Measurements from ENCODE around the gene PRXL2C.
"Not testable (repeated sequence)": the region's sequence is repeated elsewhere in the genome, so short reads cannot be mapped to it uniquely, and the experiment has no call there.

PRXL2C gene

GRCh38 chr9:96655198-96655851, at the start of gene PRXL2C:
Gene PRXL2C (minus strand): TSS chr9:96655317. CDS start chr9:96655281, 36 bp downstream.
- Mint-ChIP-seq H3K4me3 (peak within 1 kb of the TSS; percentile 85), H3K36me3 (ENCODE audit: low read depth) (peaks cover 14% of the 10 kb centered on the region), H3K4me1 (ENCODE audit: low read depth) (peaks cover 19% of the 10 kb centered on the region), H3K9me3 (no peaks in the 10 kb centered on the region), H3K27me3 (no peaks in the 10 kb centered on the region), H3K27ac (peak within 1 kb of the TSS; percentile 91)
- DNase-seq: peak; percentile 86

GRCh38 chr9:96700721-96701375, 45.7 kb upstream of the PRXL2C start:
- not testable (repeated sequence) for H3K27ac Mint-ChIP-seq; H3K36me3 Mint-ChIP-seq (ENCODE audit: low read depth); DNase-seq; H3K4me1 Mint-ChIP-seq (ENCODE audit: low read depth); H3K27me3 Mint-ChIP-seq; H3K4me3 Mint-ChIP-seq
- peaks cover 36% of the 10 kb centered on the region for H3K9me3 Mint-ChIP-seq

- peaks cover 11% of the 10 kb centered on the region for H3K4me1 Mint-ChIP-seq (ENCODE audit: low read depth)
- peaks cover 15% of the 10 kb centered on the region for H3K9me3 Mint-ChIP-seq
- H3K36me3 Mint-ChIP-seq (ENCODE audit: low read depth): no peaks in the 10 kb centered on the region
- no peak overlapping the region for H3K4me3 Mint-ChIP-seq
- DNase-seq: no peak
- peaks cover 6% of the 10 kb centered on the region for H3K27me3 Mint-ChIP-seq
- H3K27ac Mint-ChIP-seq: no peak overlapping the region
These were observed 36.2 kb upstream of the PRXL2C start for GRCh38 chr9:96691326-96691725.

- Mint-ChIP-seq H3K27ac (no peak overlapping the region), H3K36me3 (ENCODE audit: low read depth) (no peaks in the 10 kb centered on the region), H3K4me3 (no peak overlapping the region), H3K9me3 (peaks cover 15% of the 10 kb centered on the region), H3K4me1 (ENCODE audit: low read depth) (peaks cover 11% of the 10 kb centered on the region), H3K27me3 (peaks cover 6% of the 10 kb centered on the region)
- DNase-seq: no peak
These were observed 33.8 kb upstream of the PRXL2C start for GRCh38 chr9:96688745-96689464.

- Mint-ChIP-seq H3K36me3 (ENCODE audit: low read depth) (no peaks in the 10 kb centered on the region), H3K4me3 (no peak overlapping the region), H3K27me3 (peaks cover 6% of the 10 kb centered on the region), H3K27ac (no peak overlapping the region), H3K9me3 (peaks cover 12% of the 10 kb centered on the region), H3K4me1 (ENCODE audit: low read depth) (peaks cover 11% of the 10 kb centered on the region)
- DNase-seq: no peak
These were observed 33.1 kb upstream of the PRXL2C start for GRCh38 chr9:96688187-96688586.

- peak; percentile 89 for DNase-seq
- H3K27ac Mint-ChIP-seq: peak overlapping the region; percentile 63
- no peaks in the 10 kb centered on the region for H3K36me3 Mint-ChIP-seq (ENCODE audit: low read depth)
- peaks cover 6% of the 10 kb centered on the region for H3K27me3 Mint-ChIP-seq
- peaks cover 12% of the 10 kb centered on the region for H3K9me3 Mint-ChIP-seq
- peak overlapping the region; percentile 76 for H3K4me3 Mint-ChIP-seq
- H3K4me1 Mint-ChIP-seq (ENCODE audit: low read depth): peaks cover 11% of the 10 kb centered on the region
These were observed 31.7 kb upstream of the PRXL2C start for GRCh38 chr9:96686638-96687335.

- Mint-ChIP-seq H3K36me3 (ENCODE audit: low read depth) (no peaks in the 10 kb centered on the region), H3K27me3 (peaks cover 4% of the 10 kb centered on the region), H3K4me1 (ENCODE audit: low read depth) (no peaks in the 10 kb centered on the region), H3K9me3 (no peaks in the 10 kb centered on the region), H3K27ac (no peak overlapping the region), H3K4me3 (no peak overlapping the region)
- no peak for DNase-seq
These were observed 25.8 kb upstream of the PRXL2C start for GRCh38 chr9:96680812-96681499.

GRCh38 chr9:96674906-96675538, 19.9 kb upstream of the PRXL2C start:
- no peaks in the 10 kb centered on the region for H3K36me3 Mint-ChIP-seq (ENCODE audit: low read depth)
- DNase-seq: no peak
- no peaks in the 10 kb centered on the region for H3K9me3 Mint-ChIP-seq
- H3K27me3 Mint-ChIP-seq: peaks cover 33% of the 10 kb centered on the region
- no peak overlapping the region for H3K4me3 Mint-ChIP-seq
- no peak overlapping the region for H3K27ac Mint-ChIP-seq
- H3K4me1 Mint-ChIP-seq (ENCODE audit: low read depth): peaks cover 2% of the 10 kb centered on the region

GRCh38 chr9:96673786-96674185, 18.7 kb upstream of the PRXL2C start:
- not testable (repeated sequence) for H3K36me3 Mint-ChIP-seq (ENCODE audit: low read depth); H3K4me3 Mint-ChIP-seq

GRCh38 chr9:96668868-96669534, 13.9 kb upstream of the PRXL2C start:
- H3K4me3 Mint-ChIP-seq: no peak overlapping the region
- no peaks in the 10 kb centered on the region for H3K36me3 Mint-ChIP-seq (ENCODE audit: low read depth)
- no peak overlapping the region for H3K27ac Mint-ChIP-seq
- H3K4me1 Mint-ChIP-seq (ENCODE audit: low read depth): no peaks in the 10 kb centered on the region
- H3K9me3 Mint-ChIP-seq: no peaks in the 10 kb centered on the region
- H3K27me3 Mint-ChIP-seq: peaks cover 17% of the 10 kb centered on the region
- no peak for DNase-seq

More at GRCh38 chr9:96673786-96674185, 18.7 kb upstream of the PRXL2C start:
- DNase-seq; H3K9me3 Mint-ChIP-seq; H3K4me1 Mint-ChIP-seq (ENCODE audit: low read depth); H3K27ac Mint-ChIP-seq: not testable (repeated sequence)
- H3K27me3 Mint-ChIP-seq: peaks cover 33% of the 10 kb centered on the region

- no peaks in the 10 kb centered on the region for H3K9me3 Mint-ChIP-seq
- H3K36me3 Mint-ChIP-seq (ENCODE audit: low read depth): no peaks in the 10 kb centered on the region
- no peaks in the 10 kb centered on the region for H3K4me1 Mint-ChIP-seq (ENCODE audit: low read depth)
- no peak overlapping the region for H3K4me3 Mint-ChIP-seq
- no peak for DNase-seq
- H3K27ac Mint-ChIP-seq: no peak overlapping the region
- peaks cover 10% of the 10 kb centered on the region for H3K27me3 Mint-ChIP-seq
These were observed 12.2 kb upstream of the PRXL2C start for GRCh38 chr9:96667363-96667728.

GRCh38 chr9:96666653-96667362, 11.7 kb upstream of the PRXL2C start:
- not testable (repeated sequence) for DNase-seq; H3K9me3 Mint-ChIP-seq; H3K27ac Mint-ChIP-seq; H3K36me3 Mint-ChIP-seq (ENCODE audit: low read depth); H3K27me3 Mint-ChIP-seq; H3K4me1 Mint-ChIP-seq (ENCODE audit: low read depth); H3K4me3 Mint-ChIP-seq

- Mint-ChIP-seq H3K4me3 (no peak overlapping the region), H3K4me1 (ENCODE audit: low read depth) (no peaks in the 10 kb centered on the region), H3K36me3 (ENCODE audit: low read depth) (no peaks in the 10 kb centered on the region), H3K27me3 (peaks cover 5% of the 10 kb centered on the region), H3K27ac (no peak overlapping the region), H3K9me3 (no peaks in the 10 kb centered on the region)
- no peak for DNase-seq
These were observed 10.7 kb upstream of the PRXL2C start for GRCh38 chr9:96665789-96666188.
